Lower lobe of right lung (tissue), 2 donors: ENCODE measurements around the gene MICALL1. TPM values are rescaled to one million over a fixed set of nuclear protein-coding genes. Genes with fewer than 3 reads are reported as not detected.
A peak's percentile ranks its signal among the peaks of the same experiment; 100 is the strongest.

Experiments
- ATAC-seq, 2 donors: fragments of 200-7000 bp; cut with Tn5 transposase; one replicate each; pipeline ENCODE4 v1.9.1; 2020 to 2022; ENCODE audit warnings: mild to moderate bottlenecking in 2 of 2, moderate library complexity in 2 of 2
- DNase-seq: peaks from one replicate; pipeline ENCODE4 v3.0.0-alpha.2; 2020
- H3K27ac ChIP-seq: fragments of 200-600 bp; one replicate; pipeline ENCODE4 v1.8.0; 2022
- H3K27me3 ChIP-seq: fragments of 200-600 bp; one replicate; pipeline ENCODE4 v1.8.0; 2022; ENCODE audit warnings: low read depth
- H3K36me3 ChIP-seq: fragments of 200-600 bp; one replicate; pipeline ENCODE4 v1.8.0; 2022; ENCODE audit warnings: mild to moderate bottlenecking
- H3K4me1 ChIP-seq: fragments of 200-600 bp; one replicate; pipeline ENCODE4 v1.8.0; 2022
- H3K4me3 ChIP-seq: fragments of 200-600 bp; one replicate; pipeline ENCODE4 v1.8.0; 2022; ENCODE audit warnings: mild to moderate bottlenecking
- H3K9me3 ChIP-seq: fragments of 200-600 bp; one replicate; pipeline ENCODE4 v1.8.0; 2022
- intact Hi-C: fragments of 100-400 bp; cut with DNase I; formaldehyde crosslinking; loops from one replicate; pipeline ENCODE4 v1.11.0; 2022
- microRNA-seq: library from miRNA; unstranded; fragments of <30 nt; microRNA quantifications from one replicate; pipeline ENCODE4 v1.2.0, GENCODE V29; 2020; ENCODE audit warnings: borderline number of aligned reads
- total RNA-seq: library from RNA; stranded (reverse); fragmentation: NEBNext Ultra II Directional; extraction: Animal tissue kit (Norgen Biotek cat#: 25700); gene quantifications from one replicate; pipeline ENCODE4 v1.2.1, GENCODE V29; 2021
- TF ChIP-seq, protein P1 (sequence below): fragments of 200-600 bp; IDR thresholded peaks from one replicate; pipeline ENCODE4 v1.8.0; 2022; ENCODE audit warnings: antibody characterized with exemption, mild to moderate bottlenecking
- donor health status: DM: no; HTN: yes; CAD: no; lungs with severe emphysema.

The MICALL1 gene
- total RNA-seq, 1 donor from 2014 or later: 32.2 TPM

DNA sequence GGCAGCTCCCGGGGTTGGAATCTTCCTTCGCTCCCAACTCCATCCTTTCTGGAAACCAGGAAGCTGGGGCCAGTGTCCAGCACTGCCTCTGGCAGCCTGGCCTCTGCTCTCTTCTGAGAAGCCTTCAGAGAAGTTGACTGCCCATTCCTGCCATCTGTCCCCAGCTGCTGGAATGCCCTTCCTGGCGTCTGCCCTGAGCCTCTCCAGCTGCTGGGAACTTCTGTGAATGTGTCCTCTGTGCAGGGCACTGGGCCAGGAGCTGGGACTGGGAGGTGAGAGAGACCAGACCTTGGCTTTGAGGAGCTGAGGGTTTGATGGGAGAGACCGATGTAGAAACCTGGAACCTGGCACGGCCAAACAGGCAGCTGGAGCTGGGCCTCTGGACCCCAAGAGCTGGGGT, 84.2 kb downstream of the MICALL1 start:
- Histone ChIP-seq H3K27ac (no peak overlapping the region), H3K9me3 (no peaks in the 10 kb centered on the region), H3K4me1 (no peaks in the 10 kb centered on the region), H3K36me3 (no peaks in the 10 kb centered on the region), H3K27me3 (no peaks in the 10 kb centered on the region), H3K4me3 (no peak overlapping the region)
- intact Hi-C loops: no loop called here
- no peak for DNase-seq
- TF ChIP-seq, protein P1, sequence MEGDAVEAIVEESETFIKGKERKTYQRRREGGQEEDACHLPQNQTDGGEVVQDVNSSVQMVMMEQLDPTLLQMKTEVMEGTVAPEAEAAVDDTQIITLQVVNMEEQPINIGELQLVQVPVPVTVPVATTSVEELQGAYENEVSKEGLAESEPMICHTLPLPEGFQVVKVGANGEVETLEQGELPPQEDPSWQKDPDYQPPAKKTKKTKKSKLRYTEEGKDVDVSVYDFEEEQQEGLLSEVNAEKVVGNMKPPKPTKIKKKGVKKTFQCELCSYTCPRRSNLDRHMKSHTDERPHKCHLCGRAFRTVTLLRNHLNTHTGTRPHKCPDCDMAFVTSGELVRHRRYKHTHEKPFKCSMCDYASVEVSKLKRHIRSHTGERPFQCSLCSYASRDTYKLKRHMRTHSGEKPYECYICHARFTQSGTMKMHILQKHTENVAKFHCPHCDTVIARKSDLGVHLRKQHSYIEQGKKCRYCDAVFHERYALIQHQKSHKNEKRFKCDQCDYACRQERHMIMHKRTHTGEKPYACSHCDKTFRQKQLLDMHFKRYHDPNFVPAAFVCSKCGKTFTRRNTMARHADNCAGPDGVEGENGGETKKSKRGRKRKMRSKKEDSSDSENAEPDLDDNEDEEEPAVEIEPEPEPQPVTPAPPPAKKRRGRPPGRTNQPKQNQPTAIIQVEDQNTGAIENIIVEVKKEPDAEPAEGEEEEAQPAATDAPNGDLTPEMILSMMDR: no peak
- ATAC-seq: peak in 1 of 2 donors; percentile 8

DNA sequence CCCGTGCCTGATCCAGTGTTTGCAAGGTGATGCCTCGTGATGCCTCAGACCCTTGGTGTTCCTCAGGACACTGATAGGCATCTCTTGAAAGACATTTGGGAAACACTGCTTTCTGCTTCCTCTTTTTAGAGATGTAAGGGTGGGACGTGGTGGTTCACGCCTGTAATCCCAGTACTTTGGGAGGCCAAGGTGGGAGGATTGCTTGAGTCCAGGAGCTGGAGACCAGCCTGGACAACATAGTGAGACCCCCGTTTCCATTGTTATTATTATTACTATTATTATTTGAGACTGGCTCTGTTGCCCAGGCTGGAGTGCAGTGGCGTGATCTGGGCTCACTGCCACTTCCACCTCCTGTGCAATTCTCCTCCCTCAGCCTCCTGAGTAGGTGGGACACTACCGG, 84.8 kb downstream of the MICALL1 start:
- ATAC-seq (no peak), DNase-seq (no peak)
- intact Hi-C loops: no loop called here
- Histone ChIP-seq H3K27me3 (no peaks in the 10 kb centered on the region), H3K27ac (no peak overlapping the region), H3K4me3 (no peak overlapping the region), H3K9me3 (no peaks in the 10 kb centered on the region), H3K4me1 (no peaks in the 10 kb centered on the region), H3K36me3 (no peaks in the 10 kb centered on the region)
- TF ChIP-seq, protein P1: no peak

DNA sequence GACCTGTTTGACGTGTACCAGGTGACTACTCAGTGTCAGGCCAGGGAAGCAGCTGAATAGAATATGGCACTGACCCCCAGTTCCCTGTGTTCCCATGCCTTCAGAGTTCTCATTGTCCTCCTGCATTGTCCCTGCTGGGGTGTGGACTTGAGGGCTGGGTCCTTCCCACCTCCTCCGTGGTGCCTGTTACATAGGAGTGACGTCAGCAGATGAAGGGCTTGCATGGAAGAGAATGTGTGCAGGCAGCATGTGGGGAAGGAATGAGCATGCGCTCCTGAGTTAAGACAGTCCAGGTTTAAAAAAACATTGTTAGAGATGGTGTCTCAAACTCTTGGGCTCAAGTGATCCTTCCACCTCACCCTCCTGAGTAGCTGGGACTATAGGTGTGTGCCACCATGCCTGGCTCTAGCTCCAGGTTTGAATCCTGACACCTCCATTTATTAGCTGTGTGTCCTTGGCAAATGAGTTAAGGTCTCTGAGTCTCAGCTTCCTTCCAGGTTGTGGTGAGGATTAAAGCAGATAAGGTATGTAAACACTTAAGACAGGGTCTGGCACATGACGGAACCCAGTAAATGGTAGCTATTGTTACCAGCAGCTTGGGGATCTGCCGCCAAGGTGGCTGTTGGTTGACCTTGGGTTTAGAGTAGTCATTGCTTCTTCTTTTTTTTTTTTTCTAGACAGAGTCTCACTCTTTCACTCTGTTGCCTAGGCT, 85.8 kb downstream of the MICALL1 start:
- ATAC-seq: no peak
- TF ChIP-seq, protein P1: no peak
- Histone ChIP-seq H3K27ac (no peak overlapping the region), H3K36me3 (no peaks in the 10 kb centered on the region), H3K4me3 (no peak overlapping the region), H3K4me1 (no peaks in the 10 kb centered on the region), H3K9me3 (no peaks in the 10 kb centered on the region), H3K27me3 (no peaks in the 10 kb centered on the region)
- intact Hi-C loops: no loop called here
- no peak for DNase-seq

Small RNA genes within 50 kb of the gene (microRNA-seq; reads per million reads assigned to microRNA genes)
- gene MIR4534 (not detected), gene MIR6820 (1.5 reads per million)

Other genes starting within 250 kb of the MICALL1 start
- gene PDXP, start 247.6 kb upstream of the MICALL1 start, total RNA-seq: 3.9 TPM
- 425 TPM for gene LGALS1, start 230.7 kb upstream of the MICALL1 start, total RNA-seq
- gene NOL12, start 220.0 kb upstream of the MICALL1 start, total RNA-seq: 23.0 TPM
- 78.8 TPM for gene TRIOBP, start 209.2 kb upstream of the MICALL1 start, total RNA-seq
- 7.1 TPM for gene GCAT, start 98.4 kb upstream of the MICALL1 start, total RNA-seq
- not detected for gene GALR3, start 82.9 kb upstream of the MICALL1 start, total RNA-seq
- gene ANKRD54, start 62.0 kb upstream of the MICALL1 start, total RNA-seq: 18.3 TPM
- gene EIF3L, start 56.9 kb upstream of the MICALL1 start, total RNA-seq: 385 TPM
- gene C22orf23, start 47.3 kb downstream of the MICALL1 start, total RNA-seq: 1.2 TPM
- 60.3 TPM for gene POLR2F, start 47.4 kb downstream of the MICALL1 start, total RNA-seq
- not detected for gene SOX10, start 78.3 kb downstream of the MICALL1 start, total RNA-seq
- 35.4 TPM for gene PICK1, start 151.1 kb downstream of the MICALL1 start, total RNA-seq
- 0.24 TPM for gene SLC16A8, start 177.9 kb downstream of the MICALL1 start, total RNA-seq
- 0.44 TPM for gene BAIAP2L2, start 204.4 kb downstream of the MICALL1 start, total RNA-seq